Dedifferentiated amniotic fluid mesenchymal stem cell (primary cell): ENCODE data around the gene CTPS2.
"Not testable (repeated sequence)": the region's sequence is repeated elsewhere in the genome, so short reads cannot be mapped to it uniquely, and the experiment has no call there.

Experiments
- DNase-seq: peaks from one replicate; pipeline ENCODE4 v3.0.0-alpha.2; 2016; ENCODE audit errors: extremely low spot score

The CTPS2 gene

GRCh38 chrX:16604337-16604736 is 108.1 kb downstream of the CTPS2 start:
- no peak for DNase-seq

- DNase-seq, result no peak
Measured at GRCh38 chrX:16603822-16604221, 108.6 kb downstream of the CTPS2 start.

DNA sequence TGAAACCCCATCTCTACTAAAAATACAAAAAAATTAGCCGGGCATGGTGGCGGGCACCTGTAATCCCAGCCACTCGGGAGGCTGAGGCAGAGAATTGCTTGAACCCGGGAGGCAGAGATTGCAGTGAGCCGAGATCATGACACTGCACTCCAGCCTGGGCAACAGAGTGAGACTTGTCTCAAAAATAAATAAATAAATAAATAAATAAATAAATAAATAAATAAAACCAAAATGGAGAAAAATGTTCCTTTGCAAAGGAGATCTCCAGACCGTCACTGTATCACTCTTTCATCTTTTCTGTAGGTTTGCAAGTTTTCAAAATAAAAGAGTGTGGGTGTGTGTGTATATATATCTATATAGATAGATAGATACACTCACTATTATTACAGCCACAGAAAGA is 109.2 kb downstream of the CTPS2 start:
- DNase-seq, result not testable (repeated sequence)

GRCh38 chrX:16601885-16602284 is 110.6 kb downstream of the CTPS2 start:
- no peak for DNase-seq

DNA sequence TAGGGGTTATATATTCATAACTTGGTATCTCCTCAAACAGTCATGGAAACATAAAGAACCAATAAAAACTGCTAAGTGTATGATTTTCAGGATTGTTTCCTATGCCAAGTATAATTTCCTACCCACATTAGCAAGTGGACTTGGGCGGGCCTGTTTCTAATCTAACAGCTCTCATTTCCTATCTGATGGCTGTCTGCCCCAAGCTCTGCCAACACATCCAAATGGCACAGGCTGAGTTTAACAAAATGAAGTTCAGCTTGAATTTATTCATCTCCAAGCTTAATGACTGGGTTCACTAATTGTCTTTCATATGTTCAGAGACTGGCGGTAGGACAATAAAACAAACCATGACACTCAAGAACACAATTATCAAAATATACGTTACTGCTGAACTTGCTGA is 118.0 kb downstream of the CTPS2 start:
- no peak for DNase-seq

- no peak for DNase-seq
Measured at GRCh38 chrX:16593801-16594200, 118.7 kb downstream of the CTPS2 start.

DNA sequence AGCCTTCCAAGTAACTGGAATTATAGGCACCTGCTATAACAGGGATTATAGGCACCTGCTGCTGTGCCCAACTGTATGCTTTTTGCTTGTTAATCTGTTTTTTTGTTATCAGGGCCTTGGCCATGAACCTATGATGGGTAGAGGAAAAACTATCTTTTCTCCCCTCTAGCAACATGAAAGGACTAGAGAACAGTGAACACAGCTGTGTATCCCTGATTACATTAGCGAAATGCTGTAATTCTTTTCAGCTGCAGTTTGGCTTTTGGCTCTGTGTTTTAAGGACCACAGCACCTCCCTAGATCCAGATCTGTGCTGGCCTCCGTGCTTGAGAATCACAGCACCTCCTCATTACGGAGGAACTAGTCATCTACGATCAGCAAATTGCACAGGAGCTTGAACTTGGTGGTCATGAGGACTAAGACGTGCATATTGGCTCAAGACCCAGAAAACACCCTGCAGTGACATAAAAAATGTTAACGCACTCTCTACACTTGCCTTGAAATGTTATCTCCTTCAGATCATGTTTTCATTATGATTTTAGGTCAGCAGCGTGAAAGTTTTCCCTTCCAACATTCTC is 120.2 kb downstream of the CTPS2 start:
- DNase-seq, result no peak

DNA sequence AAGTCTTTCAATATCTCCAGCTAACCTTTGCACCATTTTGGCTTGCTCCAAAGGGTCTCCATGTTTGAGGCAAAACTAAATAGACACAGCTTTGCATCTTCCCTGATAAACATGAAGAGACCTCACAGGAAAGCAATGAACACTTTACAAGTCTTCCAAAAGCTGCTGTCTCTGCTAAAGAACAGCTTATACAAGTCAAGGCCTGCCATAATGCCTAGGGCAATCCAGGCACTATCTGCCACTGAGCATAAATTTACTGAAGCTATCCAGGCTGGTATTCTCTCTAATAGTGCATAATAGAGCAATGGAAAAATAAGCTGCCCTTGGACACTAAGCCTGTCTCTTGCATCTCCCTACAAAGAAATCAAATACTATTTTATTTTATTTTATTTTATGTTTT is 122.6 kb downstream of the CTPS2 start:
- no peak for DNase-seq

DNA sequence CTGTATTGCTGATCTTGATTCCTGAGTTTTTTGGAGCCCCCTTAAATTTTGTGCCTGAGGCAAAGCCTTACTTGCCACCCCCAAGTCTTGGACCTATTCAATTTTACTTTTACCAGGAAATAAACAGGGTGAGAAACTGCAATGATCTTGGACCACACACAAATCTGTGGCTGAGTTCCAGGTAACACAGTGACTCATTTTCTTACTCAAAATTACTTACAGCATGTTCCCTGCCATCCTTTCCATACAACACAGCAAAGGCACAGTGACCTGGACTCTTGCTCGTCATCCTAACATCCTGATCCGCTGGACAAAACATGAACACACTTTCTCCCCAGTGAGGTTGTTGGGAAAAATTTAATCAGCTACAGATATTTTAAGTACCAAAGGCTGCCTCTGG is 123.3 kb downstream of the CTPS2 start:
- DNase-seq, result no peak

DNA sequence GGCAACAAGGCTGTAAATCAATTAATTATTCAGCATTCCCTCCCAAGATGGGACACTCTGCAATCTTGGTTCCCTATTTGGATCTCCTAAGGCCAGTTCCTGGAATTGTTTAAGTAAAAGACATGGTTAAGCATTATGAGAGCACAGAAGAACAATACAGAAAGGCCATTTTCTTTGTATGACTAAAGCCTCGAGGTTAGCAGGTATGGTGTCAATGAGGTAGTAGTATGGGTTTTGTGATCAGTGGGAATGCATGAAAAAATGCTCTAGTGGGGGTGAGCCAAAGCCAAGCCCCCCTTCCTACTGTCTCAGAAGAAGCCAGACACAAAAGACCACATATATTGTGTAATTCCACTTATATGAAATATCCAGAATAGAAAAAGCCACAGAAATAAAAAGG is 124.2 kb downstream of the CTPS2 start:
- DNase-seq, result no peak

- DNase-seq, result no peak
Measured at GRCh38 chrX:16587836-16588235, 124.6 kb downstream of the CTPS2 start.

DNA sequence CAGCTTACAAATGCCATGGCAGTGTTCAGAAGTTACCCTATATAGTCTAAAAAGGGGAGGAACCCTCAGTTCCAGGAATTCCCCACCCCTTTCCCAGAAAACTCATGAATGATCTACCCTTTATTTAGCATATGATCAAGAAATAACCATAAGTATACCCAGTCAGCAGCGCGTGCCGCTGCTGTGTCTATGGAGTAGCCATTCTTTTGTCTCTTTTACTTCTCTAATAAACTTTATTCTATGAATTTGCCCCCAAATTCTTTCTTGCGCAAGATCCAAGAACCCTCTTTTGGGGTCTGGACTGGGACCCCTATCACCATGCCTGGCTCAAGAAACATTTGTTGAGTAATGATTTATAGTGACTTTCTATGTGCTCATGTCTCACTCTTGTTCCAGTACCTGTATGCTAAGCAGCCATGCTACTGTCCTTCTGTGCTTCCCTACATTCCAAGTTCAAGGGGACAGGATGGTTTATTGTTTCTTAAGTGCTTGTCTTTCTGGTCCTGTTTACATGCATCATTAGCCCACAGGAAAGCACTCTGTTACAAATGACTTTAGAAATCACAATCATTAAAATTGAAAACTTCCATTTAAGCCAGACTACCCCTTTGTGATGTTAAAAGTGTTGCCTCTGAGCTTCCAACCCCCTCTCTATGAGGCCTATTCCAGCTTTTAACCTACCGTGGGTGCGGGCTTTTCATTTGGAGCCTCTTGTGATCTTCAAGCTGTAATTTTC is 125.9 kb downstream of the CTPS2 start:
- DNase-seq, result no peak

DNA sequence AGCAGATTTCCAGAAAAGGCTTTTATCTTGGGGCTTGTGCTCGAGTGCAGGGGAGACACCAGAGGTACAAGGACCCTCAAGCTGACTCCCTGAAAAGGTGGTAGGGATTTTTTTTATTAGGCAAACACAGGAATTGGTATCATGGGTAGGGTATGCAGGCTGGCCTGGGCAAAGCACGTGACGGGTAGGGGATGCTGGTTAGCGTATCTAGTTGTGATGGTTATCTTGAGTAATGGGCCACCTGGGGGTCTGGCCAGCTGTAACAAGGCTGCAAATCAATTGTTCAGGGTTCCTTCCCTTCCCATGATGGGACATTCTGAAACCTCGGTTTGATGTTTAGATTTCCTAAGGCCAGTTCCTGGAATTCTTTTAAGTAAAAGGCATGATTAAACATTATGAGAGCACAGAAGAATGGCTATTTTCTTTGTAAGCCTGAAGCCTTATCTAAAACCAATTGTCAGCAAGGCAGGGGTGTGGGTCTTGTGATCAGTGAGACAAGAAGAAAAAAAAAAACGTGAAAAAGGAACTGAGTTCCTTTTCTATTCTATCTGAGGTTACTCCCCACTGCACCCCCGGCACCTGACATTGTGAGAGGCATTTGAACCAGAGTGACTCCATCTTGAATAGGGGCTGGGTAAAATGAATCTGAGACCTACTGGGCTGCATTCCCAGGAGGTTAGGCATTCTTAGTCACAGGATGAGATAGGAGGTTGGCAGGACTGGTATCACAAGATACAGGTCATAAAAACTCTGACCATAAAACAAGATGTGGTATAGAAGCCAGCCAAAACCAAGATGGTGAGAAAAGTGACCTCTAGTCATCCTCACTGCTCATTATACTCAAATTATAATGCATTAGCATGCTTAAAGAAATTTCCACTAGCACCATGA is 126.7 kb downstream of the CTPS2 start:
- DNase-seq, result no peak

DNA sequence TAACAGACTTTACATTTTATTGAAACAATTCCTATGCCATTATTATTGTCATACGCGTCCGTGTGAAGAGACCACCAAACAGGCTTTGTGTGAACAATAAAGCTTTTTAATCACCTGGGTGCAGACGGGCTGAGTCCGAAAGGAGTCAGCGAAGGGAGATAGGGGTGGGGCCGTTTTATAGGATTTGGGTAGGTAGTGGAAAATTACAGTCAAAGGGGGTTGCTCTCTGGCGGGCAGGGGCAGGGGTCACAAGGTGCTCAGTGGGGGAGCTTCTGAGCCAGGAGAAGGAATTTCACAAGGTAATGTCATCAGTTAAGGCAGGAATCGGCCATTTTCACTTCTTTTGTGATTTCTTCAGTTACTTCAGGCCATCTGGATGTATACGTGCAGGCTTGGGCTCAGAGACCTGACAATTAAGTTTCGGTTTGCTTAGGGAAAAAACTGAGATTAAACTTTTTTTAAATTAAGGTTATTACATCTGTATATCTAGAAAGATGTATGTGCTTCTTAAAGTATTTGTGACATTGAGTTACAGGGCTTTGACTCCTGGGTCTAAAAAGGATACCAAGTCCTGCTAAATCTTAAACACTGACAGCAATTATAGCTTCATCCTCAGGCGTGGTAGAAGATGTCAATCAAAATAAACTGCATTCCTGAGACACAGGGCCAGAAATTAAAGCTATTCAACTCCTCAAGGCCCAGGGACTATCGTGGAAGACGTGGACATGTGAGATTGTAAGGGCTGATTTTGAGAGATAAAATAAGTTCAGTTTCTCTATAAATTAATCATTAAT is 132.3 kb downstream of the CTPS2 start:
- not testable (repeated sequence) for DNase-seq

DNA sequence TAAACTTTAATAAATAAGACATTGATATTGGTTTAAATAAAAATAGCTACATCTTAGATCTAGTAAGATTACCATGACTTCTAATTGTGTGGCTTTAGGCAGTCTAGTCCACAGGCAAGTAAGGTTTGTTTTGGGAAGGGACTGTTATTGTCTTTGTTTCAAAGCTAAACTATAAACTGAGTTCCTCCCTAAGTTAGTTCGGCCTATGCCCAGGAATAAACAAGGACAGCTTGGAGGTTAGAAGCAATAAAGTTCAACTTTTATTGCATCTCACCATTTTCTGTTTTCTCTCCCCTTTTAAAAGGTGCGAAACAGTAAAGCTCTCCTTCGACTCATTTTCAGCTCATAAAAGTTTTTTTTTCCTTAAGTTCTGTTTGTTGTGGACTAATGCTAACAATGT is 133.0 kb downstream of the CTPS2 start:
- no peak for DNase-seq

GRCh38 chrX:16578218-16578617 is 134.3 kb downstream of the CTPS2 start:
- DNase-seq, result no peak

GRCh38 chrX:16577483-16578029 is 134.9 kb downstream of the CTPS2 start:
- no peak for DNase-seq

GRCh38 chrX:16575388-16575787 is 137.1 kb downstream of the CTPS2 start:
- not testable (repeated sequence) for DNase-seq

DNA sequence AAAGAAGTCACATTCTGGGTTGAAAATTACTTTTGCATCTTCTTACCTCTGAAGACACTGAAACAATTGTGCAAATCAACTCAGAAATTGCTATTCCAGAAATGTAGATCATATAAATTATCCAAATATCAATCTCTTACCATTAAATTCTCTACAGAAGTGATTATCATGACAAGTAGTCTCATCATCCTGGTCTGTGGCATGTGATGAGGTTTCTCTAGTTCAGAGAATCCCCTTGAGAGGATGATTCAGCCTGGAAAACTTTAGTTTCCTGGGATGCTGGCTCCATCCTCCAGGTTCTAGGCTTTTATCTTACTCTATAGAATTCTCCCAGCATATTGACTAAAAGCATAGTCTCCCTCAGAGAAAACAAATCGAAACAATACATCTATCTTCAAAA is 138.7 kb downstream of the CTPS2 start:
- DNase-seq, result no peak

GRCh38 chrX:16567681-16568080 is 144.8 kb downstream of the CTPS2 start:
- DNase-seq, result no peak

DNA sequence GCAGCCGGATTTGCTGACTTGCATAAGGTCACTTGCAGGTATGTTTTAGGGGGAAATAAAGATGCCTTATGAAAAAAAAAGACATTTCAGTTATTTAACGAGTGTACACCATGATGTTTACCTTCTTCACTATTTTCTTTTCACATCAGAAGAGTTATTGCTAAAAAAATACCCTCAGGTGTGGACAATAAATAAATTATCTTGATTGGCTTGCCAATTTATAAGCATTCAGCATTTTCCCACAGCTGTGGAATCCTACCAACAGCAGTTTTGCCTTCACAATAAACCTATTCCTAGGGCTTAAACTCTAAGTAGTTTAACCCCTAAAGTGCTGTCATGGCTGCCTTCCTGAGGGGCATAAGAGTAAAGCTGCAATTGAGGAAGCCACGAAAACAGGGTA is 145.9 kb downstream of the CTPS2 start:
- no peak for DNase-seq

DNA sequence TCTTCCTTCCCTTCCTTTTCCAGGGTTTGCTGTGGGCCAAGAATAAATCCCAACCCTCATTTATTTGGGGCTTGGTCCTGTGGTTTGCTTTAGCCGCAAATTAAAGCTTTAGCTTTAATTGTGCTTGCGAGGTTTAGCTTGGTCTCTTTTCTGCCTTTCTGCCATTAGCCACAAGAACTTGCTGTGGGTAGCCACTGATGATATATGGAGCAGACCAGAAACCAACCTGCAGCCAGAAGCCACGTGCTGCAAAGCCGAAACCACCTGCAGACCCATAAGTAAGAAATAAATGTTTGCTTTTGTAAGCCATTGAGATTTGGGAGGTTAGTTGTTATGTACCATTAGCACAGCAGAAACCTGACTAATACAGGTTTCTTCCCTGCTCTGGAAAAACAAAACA is 152.3 kb downstream of the CTPS2 start:
- no peak for DNase-seq
